ENCODE results near the gene EPS15.

The EPS15 gene

DNA sequence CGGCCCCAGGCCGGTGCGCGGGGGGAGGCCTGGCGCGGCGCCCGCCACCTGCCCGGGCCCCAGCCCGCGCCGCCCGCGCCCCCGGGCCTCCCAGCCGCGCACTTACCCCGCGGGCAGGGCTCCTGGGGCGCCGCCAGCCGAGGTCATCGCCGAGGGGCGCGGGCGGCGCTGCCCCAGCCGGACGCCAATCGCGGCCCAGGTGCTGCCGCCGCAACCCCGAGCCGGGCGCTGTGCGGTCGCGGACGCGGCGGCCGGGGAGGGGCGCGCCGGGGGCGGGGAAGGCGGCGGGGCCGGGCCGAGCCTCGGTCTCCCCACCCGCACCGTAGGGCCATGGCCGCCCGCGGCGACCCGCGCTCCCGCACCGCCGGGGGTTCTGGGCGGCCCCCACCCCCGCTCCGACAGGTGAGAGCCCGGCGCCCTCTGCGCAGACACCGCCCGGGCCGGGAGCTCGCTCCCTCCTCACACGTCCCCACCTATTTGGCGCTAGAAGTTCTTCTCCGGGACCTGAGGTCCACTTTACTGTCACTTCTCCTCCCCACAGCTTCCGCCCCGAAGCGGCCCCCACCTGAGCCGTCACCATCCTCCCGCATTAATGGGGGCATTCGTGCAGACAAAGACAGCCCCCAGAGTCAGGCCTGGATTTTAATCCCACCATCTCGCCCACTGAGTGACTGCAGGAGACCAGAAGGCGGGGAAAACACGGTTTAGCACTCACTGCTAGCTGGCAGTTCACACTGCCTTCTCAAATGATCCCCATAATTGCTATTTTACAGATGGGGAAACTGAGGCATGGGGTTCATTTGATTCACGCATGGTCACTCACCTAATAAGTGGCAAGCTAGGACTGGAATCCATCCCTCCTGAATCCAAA, 188.5 kb downstream of the EPS15 start, which contains the start of gene TTC39A:
TSS of gene TTC39A (minus strand) at position 232 of the 871 bp plus-strand sequence. CDS start at position 147, 85 bp downstream.
- in situ Hi-C loops (cut with HindIII; ENCODE audit: low sequenced_read_pairs): no loop called here
- TF ChIP-seq, protein P1, sequence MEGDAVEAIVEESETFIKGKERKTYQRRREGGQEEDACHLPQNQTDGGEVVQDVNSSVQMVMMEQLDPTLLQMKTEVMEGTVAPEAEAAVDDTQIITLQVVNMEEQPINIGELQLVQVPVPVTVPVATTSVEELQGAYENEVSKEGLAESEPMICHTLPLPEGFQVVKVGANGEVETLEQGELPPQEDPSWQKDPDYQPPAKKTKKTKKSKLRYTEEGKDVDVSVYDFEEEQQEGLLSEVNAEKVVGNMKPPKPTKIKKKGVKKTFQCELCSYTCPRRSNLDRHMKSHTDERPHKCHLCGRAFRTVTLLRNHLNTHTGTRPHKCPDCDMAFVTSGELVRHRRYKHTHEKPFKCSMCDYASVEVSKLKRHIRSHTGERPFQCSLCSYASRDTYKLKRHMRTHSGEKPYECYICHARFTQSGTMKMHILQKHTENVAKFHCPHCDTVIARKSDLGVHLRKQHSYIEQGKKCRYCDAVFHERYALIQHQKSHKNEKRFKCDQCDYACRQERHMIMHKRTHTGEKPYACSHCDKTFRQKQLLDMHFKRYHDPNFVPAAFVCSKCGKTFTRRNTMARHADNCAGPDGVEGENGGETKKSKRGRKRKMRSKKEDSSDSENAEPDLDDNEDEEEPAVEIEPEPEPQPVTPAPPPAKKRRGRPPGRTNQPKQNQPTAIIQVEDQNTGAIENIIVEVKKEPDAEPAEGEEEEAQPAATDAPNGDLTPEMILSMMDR (IDR thresholded peaks at IDR 0.05; ENCODE audit: low read depth, low read length): no peak
- H3K4me3 ChIP-seq (ENCODE audit: low read depth, low read length): peak within 1 kb of the TSS; percentile 22
- DNase-seq (ENCODE audit: low read depth, low spot score): no peak

DNA sequence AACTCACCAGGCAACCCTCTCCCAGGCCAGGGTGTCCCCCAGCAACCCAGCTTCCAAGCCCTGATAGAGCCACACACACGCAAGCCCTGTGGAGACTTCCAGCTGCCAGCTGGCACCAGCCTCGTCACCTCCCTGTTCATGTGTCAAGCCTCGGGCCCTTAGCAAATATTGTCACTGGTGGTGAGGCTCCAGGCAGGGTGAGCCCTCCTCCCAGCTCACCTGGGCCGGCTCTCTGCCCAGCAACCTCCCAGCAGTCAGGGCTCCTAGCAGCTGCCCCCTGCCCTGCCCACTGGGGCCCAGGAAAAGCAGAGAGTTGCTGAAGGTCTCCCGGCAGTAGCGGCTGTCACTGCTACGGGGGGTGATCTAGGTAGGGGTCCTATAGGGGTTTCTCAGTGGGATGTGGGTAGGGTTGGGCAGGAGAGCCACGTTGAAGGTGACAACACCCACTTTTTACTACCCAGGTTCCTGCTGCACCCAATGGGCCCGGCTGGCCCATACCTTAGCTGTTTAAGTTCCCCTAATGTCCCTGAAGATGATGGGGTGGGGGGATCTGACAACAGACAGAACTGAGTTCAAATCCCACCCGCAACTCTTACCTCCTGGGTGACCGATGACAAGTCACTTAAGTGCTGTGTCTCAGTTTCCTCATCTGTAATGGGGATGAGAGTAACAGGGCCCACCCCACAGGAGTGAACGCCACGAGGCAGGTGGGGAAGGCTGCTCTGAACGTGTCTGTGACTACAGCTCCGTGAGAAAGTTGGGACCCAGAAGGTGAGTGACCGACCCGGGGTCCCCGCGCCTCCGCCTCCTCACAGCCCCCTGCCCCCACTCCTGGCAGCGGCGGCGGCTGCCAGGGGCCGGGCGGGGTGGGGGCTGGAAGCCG, 189.4 kb downstream of the EPS15 start:
- H3K4me3 ChIP-seq (ENCODE audit: low read depth, low read length): no peak overlapping the region
- TF ChIP-seq, protein P1 (IDR thresholded peaks at IDR 0.05; ENCODE audit: low read depth, low read length): no peak
- no peak for DNase-seq (ENCODE audit: low read depth, low spot score)
- in situ Hi-C loops (cut with HindIII; ENCODE audit: low sequenced_read_pairs): no loop called here

DNA sequence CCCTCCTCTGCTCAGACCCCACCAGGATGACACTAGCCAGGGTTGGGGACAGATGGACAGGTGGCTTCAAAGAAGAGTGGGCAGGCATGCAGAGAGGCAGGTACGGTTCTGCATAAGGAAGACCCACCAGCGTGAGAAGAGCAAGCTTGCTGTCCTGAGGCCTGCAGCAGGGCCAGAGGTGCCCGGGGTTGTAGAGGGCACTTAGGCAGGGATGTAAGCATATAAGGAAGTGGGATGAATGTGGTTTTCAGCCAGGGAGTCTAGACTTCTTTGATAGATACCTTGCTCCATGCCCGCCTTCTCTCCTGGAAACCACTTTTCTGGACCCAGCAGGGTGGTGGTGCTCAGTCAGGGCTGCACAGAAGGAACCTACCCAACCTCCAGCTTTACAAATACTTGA, 190.1 kb downstream of the EPS15 start:
- no peak overlapping the region for H3K4me3 ChIP-seq (ENCODE audit: low read depth, low read length)
- in situ Hi-C loops (cut with HindIII; ENCODE audit: low sequenced_read_pairs): no loop called here
- TF ChIP-seq, protein P1 (IDR thresholded peaks at IDR 0.05; ENCODE audit: low read depth, low read length): no peak
- no peak for DNase-seq (ENCODE audit: low read depth, low spot score)

DNA sequence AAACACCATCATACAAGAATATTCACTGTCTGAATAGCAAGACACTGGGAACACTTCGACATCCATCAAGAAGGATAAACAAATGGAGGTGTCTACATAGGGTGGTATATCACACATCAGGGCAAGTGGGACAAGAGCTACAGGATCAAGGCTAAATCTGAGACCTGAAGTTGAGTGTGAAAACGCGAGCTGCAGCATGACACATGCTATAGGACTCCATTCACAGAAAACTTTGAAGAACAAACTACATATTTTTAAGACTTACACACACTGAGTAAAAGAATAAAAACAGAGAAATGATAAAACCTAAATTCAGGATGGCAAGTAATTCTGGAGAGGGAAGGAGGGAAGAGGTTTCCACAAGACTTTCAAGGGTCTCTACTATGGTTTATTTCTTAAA, 190.8 kb downstream of the EPS15 start:
- in situ Hi-C loops (cut with HindIII; ENCODE audit: low sequenced_read_pairs): no loop called here
- TF ChIP-seq, protein P1 (IDR thresholded peaks at IDR 0.05; ENCODE audit: low read depth, low read length): no peak
- H3K4me3 ChIP-seq (ENCODE audit: low read depth, low read length): no peak overlapping the region
- DNase-seq (ENCODE audit: low read depth, low spot score): peak; percentile 25

DNA sequence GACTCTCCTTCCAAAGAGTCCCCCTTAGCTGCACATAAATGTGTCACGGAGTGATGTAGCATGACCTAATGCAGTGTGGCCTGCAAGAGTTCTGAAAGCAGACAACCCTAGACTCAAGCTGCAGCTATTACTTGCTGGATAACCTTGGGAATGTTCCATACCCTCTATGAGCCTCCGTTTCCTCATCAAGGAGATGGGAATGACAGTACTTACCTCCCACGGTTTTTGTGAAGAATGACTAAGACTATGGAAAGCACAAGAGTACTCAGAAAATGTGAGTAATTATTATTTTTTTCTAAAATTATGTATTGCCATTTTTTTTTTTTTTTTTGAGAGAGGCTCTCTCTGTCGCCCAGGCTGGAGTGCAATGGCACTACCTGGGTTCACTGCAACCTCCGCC, 191.7 kb downstream of the EPS15 start:
- in situ Hi-C loops (cut with HindIII; ENCODE audit: low sequenced_read_pairs): no loop called here
- TF ChIP-seq, protein P1 (IDR thresholded peaks at IDR 0.05; ENCODE audit: low read depth, low read length): no peak
- DNase-seq (ENCODE audit: low read depth, low spot score): no peak
- no peak overlapping the region for H3K4me3 ChIP-seq (ENCODE audit: low read depth, low read length)

DNA sequence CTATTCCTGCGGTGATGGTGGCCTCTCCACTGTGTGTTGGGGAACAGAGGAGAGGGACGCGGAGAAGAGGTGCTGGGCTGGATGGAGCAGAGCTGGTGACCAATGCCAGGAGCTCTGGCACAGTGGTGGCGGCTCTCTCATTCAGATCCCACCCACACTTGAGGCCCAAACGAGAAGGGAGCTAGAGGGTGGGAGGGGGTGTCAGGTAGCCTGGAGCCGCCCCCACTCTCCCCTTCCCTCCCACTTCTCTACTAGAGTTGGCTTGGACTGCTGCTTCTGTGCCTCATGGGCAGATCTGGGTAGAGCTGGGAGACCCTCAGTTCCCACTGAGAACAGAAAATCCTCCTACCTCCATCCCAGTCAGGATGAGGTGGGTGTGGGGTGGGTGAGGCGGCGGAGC, 192.2 kb downstream of the EPS15 start:
- DNase-seq (ENCODE audit: low read depth, low spot score): no peak
- H3K4me3 ChIP-seq (ENCODE audit: low read depth, low read length): no peak overlapping the region
- TF ChIP-seq, protein P1 (IDR thresholded peaks at IDR 0.05; ENCODE audit: low read depth, low read length): no peak
- in situ Hi-C loops (cut with HindIII; ENCODE audit: low sequenced_read_pairs): no loop called here

All from astrocyte of the spinal cord (primary cell).